K562 (cell line): Measurements from ENCODE around the gene YIF1A.

Source experiments
- ATF1 ChIP-seq, 2 experiments: fragments of 450-650 bp in 1 of 2; IDR thresholded peaks; 2 replicates each; pipeline ENCODE4 v1.6.1; 2016; ENCODE audit warnings: missing compliant biosample characterization in 1 of 2, missing genetic modification characterization in 1 of 2
- DDX20 ChIP-seq: fragments of 450-650 bp; IDR thresholded peaks from 2 replicates; pipeline ENCODE4 v1.6.1; 2016; ENCODE audit warnings: missing genetic modification characterization, low read depth, mild to moderate bottlenecking, missing compliant biosample characterization, moderate library complexity
- GABPA ChIP-seq: fragments of 200-800 bp; sonication (Bioruptor generic); conservative IDR thresholded peaks from 2 replicates; pipeline ENCODE4 v1.6.1; 2016; ENCODE audit warnings: low read depth, missing genetic modification characterization, missing compliant biosample characterization
- HDGF ChIP-seq: fragments of 450-650 bp; IDR thresholded peaks from 2 replicates; pipeline ENCODE4 v1.6.1; 2016
- NFXL1 ChIP-seq: fragments of 450-650 bp; formaldehyde crosslinking; IDR thresholded peaks from 2 replicates; pipeline ENCODE4 v1.4.0; 2021; ENCODE audit warnings: mild to moderate bottlenecking
- SETDB1 ChIP-seq: IDR thresholded peaks from one replicate; pipeline ENCODE4 v1.6.1; 2012; ENCODE audit warnings: low read length, control low read depth, inconsistent platforms
- TAF1 ChIP-seq: IDR thresholded peaks from 2 replicates; pipeline ENCODE4 v1.6.1; 2011; ENCODE audit warnings: mild to moderate bottlenecking, low read length, moderate library complexity; ENCODE audit not compliant: insufficient read depth, control insufficient read depth, severe bottlenecking; ENCODE audit errors: extremely low read depth
- ZNF274 ChIP-seq: IDR thresholded peaks from 2 replicates; pipeline ENCODE4 v1.6.1; 2011; ENCODE audit warnings: low read depth, mild to moderate bottlenecking, low read length, moderate library complexity, borderline replicate concordance
- TF ChIP-seq, protein P1 (sequence below), 3 experiments: IDR thresholded peaks in 2 of 3; conservative IDR thresholded peaks in 1 of 3; 2 replicates each; pipeline ENCODE4 v1.5.1; 2011 to 2012; ENCODE audit warnings: low read length in 3 of 3, mild to moderate bottlenecking in 3 of 3, control low read depth in 2 of 3, improper control_type of control experiment in 1 of 3, inconsistent platforms in 1 of 3, low read depth in 1 of 3, mixed read lengths in 1 of 3, moderate library complexity in 1 of 3; ENCODE audit not compliant: insufficient read depth in 2 of 3

DNA sequence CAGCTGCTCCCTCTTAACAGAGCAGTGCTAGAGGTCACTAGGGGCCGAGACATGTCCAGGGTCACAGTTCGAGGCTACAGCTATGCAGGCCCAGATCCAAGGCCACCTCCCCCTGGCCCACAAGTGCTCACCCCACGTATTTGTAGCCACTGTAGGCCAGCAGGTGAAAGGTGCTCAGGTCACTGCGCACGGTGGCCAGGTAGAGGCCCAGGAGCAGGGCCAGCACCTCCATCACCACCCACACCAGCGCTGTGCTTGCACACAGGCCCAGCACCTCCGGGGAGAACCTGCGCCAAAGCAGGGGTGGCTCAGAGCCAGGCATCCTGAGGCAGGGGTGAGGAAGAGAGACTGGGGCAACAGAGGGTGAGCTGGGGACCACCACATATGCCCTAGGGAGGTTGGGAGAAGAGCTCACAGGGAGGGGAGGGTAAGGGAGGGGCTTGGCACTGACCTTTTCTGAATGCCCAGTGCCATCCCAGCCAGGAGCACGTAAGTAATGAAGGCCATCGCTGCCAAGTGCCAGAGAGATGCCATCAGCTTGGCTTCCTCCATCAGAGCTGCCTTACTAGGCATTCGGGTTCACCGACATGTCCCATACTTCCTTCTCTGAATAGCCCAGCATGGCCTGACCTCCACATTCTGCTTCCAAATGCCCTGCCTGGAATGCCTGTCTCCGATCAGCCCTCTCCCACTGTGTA is 3.5 kb downstream of the YIF1A start:
- no peak for TF ChIP-seq ATF1 (CRISPR knock-in tag; IDR thresholded peaks at IDR 0.05)
- no peak for TF ChIP-seq ATF1 (tag; IDR thresholded peaks at IDR 0.05)
- no peak for TF ChIP-seq GABPA (tag)
- no peak for TF ChIP-seq TAF1
- no peak for TF ChIP-seq ZNF274
- no peak for TF ChIP-seq DDX20
- TF ChIP-seq, protein P1, sequence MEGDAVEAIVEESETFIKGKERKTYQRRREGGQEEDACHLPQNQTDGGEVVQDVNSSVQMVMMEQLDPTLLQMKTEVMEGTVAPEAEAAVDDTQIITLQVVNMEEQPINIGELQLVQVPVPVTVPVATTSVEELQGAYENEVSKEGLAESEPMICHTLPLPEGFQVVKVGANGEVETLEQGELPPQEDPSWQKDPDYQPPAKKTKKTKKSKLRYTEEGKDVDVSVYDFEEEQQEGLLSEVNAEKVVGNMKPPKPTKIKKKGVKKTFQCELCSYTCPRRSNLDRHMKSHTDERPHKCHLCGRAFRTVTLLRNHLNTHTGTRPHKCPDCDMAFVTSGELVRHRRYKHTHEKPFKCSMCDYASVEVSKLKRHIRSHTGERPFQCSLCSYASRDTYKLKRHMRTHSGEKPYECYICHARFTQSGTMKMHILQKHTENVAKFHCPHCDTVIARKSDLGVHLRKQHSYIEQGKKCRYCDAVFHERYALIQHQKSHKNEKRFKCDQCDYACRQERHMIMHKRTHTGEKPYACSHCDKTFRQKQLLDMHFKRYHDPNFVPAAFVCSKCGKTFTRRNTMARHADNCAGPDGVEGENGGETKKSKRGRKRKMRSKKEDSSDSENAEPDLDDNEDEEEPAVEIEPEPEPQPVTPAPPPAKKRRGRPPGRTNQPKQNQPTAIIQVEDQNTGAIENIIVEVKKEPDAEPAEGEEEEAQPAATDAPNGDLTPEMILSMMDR (IDR thresholded peaks at IDR 0.05 in 2 of 3, conservative IDR thresholded peaks at IDR 0.05 in 1 of 3; ENCODE audit: insufficient read depth in 2 of 3, low read depth in 1 of 3, low read length in 3 of 3), result no peak
- no peak for TF ChIP-seq HDGF
- no peak for TF ChIP-seq SETDB1
- no peak for TF ChIP-seq NFXL1
